Prostate gland (tissue), 2 donors: ENCODE data around the gene SLC26A11. TPM values are rescaled to one million over a fixed set of nuclear protein-coding genes. Genes with fewer than 3 reads are reported as not detected.
A peak's percentile ranks its signal among the peaks of the same experiment; 100 is the strongest.

Experiments used
- DNase-seq: peaks from one replicate; pipeline ENCODE4 v3.0.0-alpha.2; 2019; ENCODE audit warnings: low spot score
- H3K27ac ChIP-seq, 2 donors: fragments of 200-600 bp; sonication (generic); 2 replicates each; pipeline ENCODE4 v1.5.1; 2017 to 2019
- H3K27me3 ChIP-seq: fragments of 200-600 bp; sonication (generic); replicated peaks from 2 replicates; pipeline ENCODE4 v1.5.1; 2019; ENCODE audit not compliant: insufficient read depth
- H3K36me3 ChIP-seq, 2 donors: fragments of 200-600 bp; sonication (generic); 1 replicate in 1 of 2; 2 replicates in 1 of 2; pipeline versions ENCODE4 v1.5.1 to v1.8.1; 2017 to 2019
- H3K4me1 ChIP-seq: fragments of 200-600 bp; sonication (generic); replicated peaks from 2 replicates; pipeline ENCODE4 v1.5.1; 2019
- H3K4me3 ChIP-seq, 2 donors: fragments of 200-600 bp; sonication (generic); 2 replicates each; pipeline ENCODE4 v1.5.1; 2017 to 2019
- H3K9me3 ChIP-seq: fragments of 200-600 bp; sonication (generic); 2 replicates; pipeline ENCODE4 v1.5.1; 2017
- POLR2A ChIP-seq: fragments of 450-650 bp; IDR thresholded peaks from one replicate; pipeline ENCODE4 v1.6.1; 2016; ENCODE audit warnings: antibody characterized with exemption, mild to moderate bottlenecking
- POLR2AphosphoS5 ChIP-seq: sonication (generic); formaldehyde crosslinking; IDR thresholded peaks from one replicate; pipeline ENCODE4 v1.6.1; 2017; ENCODE audit warnings: antibody characterized with exemption
- WGBS: methylation state at CpG from one replicate; pipeline ENCODE4 v1.1.5; 2018; 5-methylcytosine and 5-hydroxymethylcytosine counted together
- intact Hi-C: fragments of 100-400 bp; cut with DNase I; formaldehyde crosslinking; loops from one replicate; pipeline ENCODE4 v1.14.2; 2022
- total RNA-seq, 2 donors: library from RNA; depleted of rRNA; stranded (reverse); fragments of >200 nt; gene quantifications; one replicate each; pipeline ENCODE4 v1.1.0, GENCODE V29; 2016
- TF ChIP-seq, protein P1 (sequence below), 4 experiments: fragments of 200-600 bp in 2 of 4; fragments of 450-650 bp in 2 of 4; sonication (generic) in 2 of 4; IDR thresholded peaks; 1 replicate in 3 of 4; 2 replicates in 1 of 4; pipeline ENCODE4 v1.5.1; 2016 to 2019; ENCODE audit warnings: antibody characterized with exemption in 4 of 4, mild to moderate bottlenecking in 2 of 4, moderate library complexity in 2 of 4

The SLC26A11 gene
- total RNA-seq, 2 donors from 2014 or later = 16.9 to 32.4 TPM

DNA sequence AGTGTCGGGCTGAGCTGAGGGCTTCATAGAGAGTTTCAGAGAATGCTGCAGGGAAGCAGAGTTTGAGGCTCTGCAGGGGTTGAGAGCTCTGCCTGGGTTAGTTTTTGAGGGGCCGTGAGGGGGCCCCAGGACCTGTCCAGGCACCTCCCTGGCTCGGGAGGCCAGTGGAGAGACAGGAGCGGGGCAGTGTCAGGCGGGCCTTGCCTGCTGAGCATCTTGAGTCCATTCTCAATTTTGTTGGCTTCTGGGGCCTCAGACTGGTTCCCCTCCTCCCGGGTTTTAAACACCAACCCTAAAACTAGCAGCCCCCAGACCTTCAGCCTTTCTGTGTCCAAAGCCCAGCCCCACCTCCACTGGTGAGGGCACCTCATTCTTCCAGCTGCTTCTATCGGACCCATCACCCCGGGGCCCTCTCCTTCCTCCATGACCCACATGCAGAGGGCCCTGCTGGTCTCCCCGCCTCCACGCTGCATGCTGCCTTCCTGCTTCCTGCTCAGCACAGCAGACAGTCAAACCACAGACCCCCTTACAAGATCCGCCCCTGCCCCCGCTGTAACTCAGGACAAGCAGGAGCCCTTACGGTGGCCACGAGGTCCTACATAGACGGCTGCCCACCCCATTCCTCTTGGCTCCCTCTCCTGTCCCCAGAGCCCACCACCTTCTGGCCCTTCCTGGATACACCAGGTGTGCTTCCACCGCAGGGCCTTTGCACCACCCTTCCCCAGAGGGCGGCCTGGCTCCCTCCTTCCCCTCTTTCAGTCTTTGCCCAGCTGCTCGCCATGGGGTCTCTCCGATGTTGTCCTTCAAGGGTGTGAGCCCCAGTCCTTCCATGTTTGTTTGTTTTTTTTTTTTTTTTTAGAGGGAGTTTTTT lies 44.2 kb downstream of the SLC26A11 start:
- intact Hi-C loops = no loop called here
- Histone ChIP-seq H3K27ac (peak overlapping the region; percentile 99), H3K36me3 (no peaks in the 10 kb centered on the region), H3K4me3 (peak overlapping the region in 1 of 2 donors; percentile 32), H3K9me3 (no peaks in the 10 kb centered on the region), H3K27me3 (no peaks in the 10 kb centered on the region), H3K4me1 (peaks cover 20% of the 10 kb centered on the region)
- TF ChIP-seq, protein P1, sequence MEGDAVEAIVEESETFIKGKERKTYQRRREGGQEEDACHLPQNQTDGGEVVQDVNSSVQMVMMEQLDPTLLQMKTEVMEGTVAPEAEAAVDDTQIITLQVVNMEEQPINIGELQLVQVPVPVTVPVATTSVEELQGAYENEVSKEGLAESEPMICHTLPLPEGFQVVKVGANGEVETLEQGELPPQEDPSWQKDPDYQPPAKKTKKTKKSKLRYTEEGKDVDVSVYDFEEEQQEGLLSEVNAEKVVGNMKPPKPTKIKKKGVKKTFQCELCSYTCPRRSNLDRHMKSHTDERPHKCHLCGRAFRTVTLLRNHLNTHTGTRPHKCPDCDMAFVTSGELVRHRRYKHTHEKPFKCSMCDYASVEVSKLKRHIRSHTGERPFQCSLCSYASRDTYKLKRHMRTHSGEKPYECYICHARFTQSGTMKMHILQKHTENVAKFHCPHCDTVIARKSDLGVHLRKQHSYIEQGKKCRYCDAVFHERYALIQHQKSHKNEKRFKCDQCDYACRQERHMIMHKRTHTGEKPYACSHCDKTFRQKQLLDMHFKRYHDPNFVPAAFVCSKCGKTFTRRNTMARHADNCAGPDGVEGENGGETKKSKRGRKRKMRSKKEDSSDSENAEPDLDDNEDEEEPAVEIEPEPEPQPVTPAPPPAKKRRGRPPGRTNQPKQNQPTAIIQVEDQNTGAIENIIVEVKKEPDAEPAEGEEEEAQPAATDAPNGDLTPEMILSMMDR (IDR thresholded peaks at IDR 0.05) = no peak
- TF ChIP-seq POLR2A (no peak), POLR2AphosphoS5 (no peak)
- WGBS = 78% methylated on average over 19 of the region's 19 CpGs
- no peak for DNase-seq

DNA sequence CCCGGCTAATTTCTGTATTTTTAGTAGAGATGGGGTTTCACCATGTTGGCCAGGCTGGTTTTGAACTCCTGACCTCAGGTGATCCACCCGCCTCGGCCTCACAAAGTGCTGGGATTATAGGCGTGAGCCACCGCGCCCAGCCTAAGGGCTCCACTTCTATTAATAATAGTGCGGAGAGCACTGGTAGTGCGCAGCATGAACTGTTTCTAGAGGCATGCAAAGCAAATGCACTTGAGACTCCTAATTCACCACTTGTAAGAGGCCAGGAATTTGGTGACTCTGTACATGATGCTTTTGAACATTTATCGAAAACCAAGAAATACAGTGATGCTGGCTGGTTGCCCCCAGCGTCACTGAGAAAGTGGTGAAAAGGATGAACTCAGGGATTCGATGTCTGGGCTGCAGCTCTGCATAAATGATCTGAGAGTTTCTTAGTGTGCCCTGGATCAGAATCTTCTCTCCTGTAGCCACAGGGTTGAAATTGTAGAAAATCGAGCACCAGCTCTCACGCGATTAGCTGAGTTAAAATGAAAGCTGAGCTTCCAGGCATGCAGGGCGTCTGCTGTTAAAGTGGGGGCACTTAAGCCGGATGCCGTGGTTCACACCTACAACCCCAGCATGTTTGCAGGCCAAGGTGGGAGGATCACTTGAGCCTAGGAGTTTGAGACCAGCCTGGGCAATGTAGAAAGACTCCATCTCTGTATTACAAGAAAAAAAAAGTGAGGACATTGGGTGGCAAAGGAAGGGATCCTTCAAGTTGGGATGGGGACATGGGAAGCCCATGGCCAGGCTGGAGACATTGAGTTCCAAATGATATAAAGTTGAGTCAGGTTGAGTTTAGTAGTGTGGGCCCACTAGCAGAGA lies 45.2 kb downstream of the SLC26A11 start:
- DNase-seq = no peak
- Histone ChIP-seq H3K27me3 (no peaks in the 10 kb centered on the region), H3K9me3 (no peaks in the 10 kb centered on the region), H3K27ac (no peak overlapping the region), H3K36me3 (no peaks in the 10 kb centered on the region), H3K4me1 (peaks cover 20% of the 10 kb centered on the region), H3K4me3 (no peak overlapping the region)
- intact Hi-C loops = no loop called here
- TF ChIP-seq POLR2A = no peak
- no peak for TF ChIP-seq POLR2AphosphoS5
- TF ChIP-seq, protein P1 (IDR thresholded peaks at IDR 0.05) = no peak
- WGBS = 94% methylated on average over 17 of the region's 17 CpGs

DNA sequence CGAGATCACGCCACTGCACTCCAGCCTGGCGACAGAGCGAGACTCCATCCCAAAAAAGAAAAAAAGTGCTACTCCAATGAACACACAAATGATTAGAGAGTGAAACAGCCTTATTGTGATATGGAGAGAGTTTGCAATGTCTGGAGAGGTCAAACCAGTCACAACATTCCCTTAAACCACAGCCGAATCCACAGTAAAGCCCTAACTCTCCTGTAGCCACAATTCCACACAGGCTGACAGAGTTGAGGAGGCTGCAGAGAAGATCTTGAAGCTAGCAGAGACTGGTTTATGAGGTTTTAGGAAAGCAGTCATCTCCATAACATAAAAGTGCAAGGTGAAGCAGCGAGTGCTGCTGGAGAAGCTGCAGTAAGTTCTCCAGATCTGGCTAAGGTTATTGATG lies 47.2 kb downstream of the SLC26A11 start:
- WGBS = 97% methylated on average over 6 of the region's 6 CpGs
- H3K9me3 ChIP-seq = no peaks in the 10 kb centered on the region
- no peak overlapping the region for H3K27ac ChIP-seq
- H3K27me3 ChIP-seq = no peaks in the 10 kb centered on the region
- TF ChIP-seq, protein P1 (IDR thresholded peaks at IDR 0.05) = no peak
- no peak for TF ChIP-seq POLR2AphosphoS5
- TF ChIP-seq POLR2A = no peak
- H3K36me3 ChIP-seq = no peaks in the 10 kb centered on the region
- DNase-seq = no peak
- no peak overlapping the region for H3K4me3 ChIP-seq
- intact Hi-C loops = no loop called here
- peaks cover 13% of the 10 kb centered on the region for H3K4me1 ChIP-seq

DNA sequence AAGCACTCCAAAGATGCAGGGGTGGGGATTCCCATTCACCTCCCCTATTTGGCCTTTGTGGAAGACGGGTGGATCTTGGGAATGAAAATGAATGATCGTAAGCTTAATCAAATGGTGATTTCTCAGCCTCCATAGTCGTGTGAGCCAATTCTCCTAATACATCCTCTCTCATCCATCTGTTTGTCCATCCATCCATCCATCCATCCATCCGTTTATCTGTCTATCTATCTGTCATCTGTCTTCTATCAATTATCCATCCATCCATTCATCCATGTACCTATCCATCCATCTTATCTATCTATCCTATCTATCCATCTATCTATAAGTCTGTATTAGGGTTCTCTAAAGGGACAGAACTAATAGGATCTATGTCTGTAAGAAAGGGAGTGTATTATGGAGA lies 48.2 kb downstream of the SLC26A11 start:
- intact Hi-C loops = no loop called here
- no peak for DNase-seq
- TF ChIP-seq, protein P1 (IDR thresholded peaks at IDR 0.05) = no peak
- no peak for TF ChIP-seq POLR2AphosphoS5
- H3K4me3 ChIP-seq = no peak overlapping the region
- peaks cover 3% of the 10 kb centered on the region for H3K4me1 ChIP-seq
- 74% methylated on average over 4 of the region's 4 CpGs for WGBS
- H3K27ac ChIP-seq = no peak overlapping the region
- no peaks in the 10 kb centered on the region for H3K9me3 ChIP-seq
- no peaks in the 10 kb centered on the region for H3K27me3 ChIP-seq
- no peaks in the 10 kb centered on the region for H3K36me3 ChIP-seq
